ENCODE data around the gene EEF1AKMT3.

Gene EEF1AKMT3

DNA sequence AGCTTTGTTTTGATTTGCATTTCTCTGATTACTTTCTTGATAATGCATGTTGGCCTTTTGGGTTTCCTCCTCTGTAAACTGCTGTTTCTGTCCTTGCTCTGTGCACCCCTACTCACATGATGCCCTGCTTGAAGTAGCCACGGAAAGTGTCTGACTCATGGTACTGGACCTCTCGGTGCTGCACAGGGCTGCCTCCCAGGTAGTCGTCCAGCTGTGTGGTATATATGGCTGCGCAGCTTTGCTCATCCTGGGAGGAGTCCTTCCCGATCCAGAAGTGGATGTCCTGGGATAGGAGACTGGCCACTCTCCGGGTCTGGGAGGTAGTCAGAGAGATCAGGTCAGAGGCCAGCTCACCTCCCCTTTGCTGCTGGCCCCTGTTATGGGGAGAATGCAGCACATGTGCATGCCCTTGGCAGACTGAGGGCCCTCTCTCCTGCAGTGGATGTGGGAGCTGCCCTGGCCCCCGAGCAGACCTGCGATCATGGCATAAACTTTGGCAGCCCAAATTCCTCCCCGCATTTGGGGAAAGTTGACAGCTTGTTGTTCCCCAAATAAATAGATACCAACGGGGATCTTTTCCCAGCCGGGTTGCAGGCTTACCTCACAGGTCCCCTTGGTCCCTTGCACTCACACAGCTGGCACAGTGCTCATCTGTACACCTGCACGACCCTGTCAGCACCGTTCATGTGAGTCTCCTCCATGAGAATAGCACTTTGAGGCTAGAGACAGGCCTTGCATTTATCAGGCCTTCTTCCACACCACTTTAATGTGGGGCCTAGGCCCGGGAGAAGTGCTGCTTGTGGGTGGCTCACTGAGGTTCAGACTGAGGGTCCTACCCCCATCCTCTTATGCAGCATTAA is 40.9 kb downstream of the EEF1AKMT3 start:
- Histone ChIP-seq H3K4me2 (ENCODE audit: low read length) (no peak overlapping the region), H3K4me3 (ENCODE audit: low read depth, low read length) (no peak overlapping the region), H3K27me3 (ENCODE audit: control insufficient read depth, insufficient read depth, low read length) (no peaks in the 10 kb centered on the region), H3K27ac (no peak overlapping the region), H3K9ac (no peak overlapping the region), H2AFZ (no peak overlapping the region), H3K9me3 (ENCODE audit: control insufficient read depth, low read length) (no peaks in the 10 kb centered on the region), H3K36me3 (ENCODE audit: control insufficient read depth, insufficient read depth, low read length) (no peaks in the 10 kb centered on the region), H3K4me1 (peaks cover 14% of the 10 kb centered on the region), H3K79me2 (peaks cover 13% of the 10 kb centered on the region)
- TF ChIP-seq, protein P1, sequence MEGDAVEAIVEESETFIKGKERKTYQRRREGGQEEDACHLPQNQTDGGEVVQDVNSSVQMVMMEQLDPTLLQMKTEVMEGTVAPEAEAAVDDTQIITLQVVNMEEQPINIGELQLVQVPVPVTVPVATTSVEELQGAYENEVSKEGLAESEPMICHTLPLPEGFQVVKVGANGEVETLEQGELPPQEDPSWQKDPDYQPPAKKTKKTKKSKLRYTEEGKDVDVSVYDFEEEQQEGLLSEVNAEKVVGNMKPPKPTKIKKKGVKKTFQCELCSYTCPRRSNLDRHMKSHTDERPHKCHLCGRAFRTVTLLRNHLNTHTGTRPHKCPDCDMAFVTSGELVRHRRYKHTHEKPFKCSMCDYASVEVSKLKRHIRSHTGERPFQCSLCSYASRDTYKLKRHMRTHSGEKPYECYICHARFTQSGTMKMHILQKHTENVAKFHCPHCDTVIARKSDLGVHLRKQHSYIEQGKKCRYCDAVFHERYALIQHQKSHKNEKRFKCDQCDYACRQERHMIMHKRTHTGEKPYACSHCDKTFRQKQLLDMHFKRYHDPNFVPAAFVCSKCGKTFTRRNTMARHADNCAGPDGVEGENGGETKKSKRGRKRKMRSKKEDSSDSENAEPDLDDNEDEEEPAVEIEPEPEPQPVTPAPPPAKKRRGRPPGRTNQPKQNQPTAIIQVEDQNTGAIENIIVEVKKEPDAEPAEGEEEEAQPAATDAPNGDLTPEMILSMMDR (IDR thresholded peaks at IDR 0.05) = no peak

DNA sequence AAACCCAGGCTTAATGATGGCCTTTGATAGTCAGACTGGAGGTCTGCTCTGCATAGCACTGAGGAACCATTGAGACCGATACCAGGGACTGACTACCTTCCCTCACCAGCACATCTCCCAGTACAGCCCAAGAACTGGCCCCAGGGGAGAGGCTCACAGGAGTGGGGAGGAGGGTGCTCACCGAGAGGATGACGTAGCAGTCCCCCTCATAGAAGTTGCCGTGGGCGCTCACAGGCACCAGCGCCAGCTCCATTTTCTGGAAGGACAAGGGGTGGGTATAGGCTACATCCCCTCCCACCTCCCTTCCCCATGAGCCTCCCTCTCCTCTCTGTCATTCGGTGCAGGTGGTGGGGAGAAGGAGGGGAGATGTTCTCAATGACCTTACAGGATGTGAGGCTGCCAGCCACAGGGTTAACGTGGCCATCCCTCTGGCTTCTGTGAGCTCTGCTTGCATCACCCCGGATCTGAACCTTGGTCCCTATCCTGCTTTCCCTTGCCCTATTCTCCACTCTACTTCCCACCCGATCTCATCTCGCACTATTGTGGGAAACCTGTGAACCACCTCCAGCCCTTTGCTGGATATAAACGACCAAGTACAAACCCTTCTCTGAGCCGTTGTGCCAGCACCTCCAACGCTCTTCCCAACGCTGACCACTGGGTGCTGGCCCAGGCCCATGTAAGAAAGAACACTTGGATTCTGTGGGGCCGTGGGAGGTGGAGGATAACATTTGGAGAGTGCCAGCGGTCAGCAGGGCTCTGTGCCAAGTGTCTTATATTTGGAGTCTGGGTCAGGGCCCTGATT is 41.8 kb downstream of the EEF1AKMT3 start:
- H2AFZ ChIP-seq = no peak overlapping the region
- no peak overlapping the region for H3K4me3 ChIP-seq (ENCODE audit: low read depth, low read length)
- H3K27me3 ChIP-seq (ENCODE audit: control insufficient read depth, insufficient read depth, low read length) = no peaks in the 10 kb centered on the region
- peaks cover 14% of the 10 kb centered on the region for H3K4me1 ChIP-seq
- no peak overlapping the region for H3K9ac ChIP-seq
- TF ChIP-seq, protein P1 (IDR thresholded peaks at IDR 0.05) = no peak
- no peak overlapping the region for H3K4me2 ChIP-seq (ENCODE audit: low read length)
- no peak overlapping the region for H3K27ac ChIP-seq
- peaks cover 9% of the 10 kb centered on the region for H3K79me2 ChIP-seq
- no peaks in the 10 kb centered on the region for H3K9me3 ChIP-seq (ENCODE audit: control insufficient read depth, low read length)
- H3K36me3 ChIP-seq (ENCODE audit: control insufficient read depth, insufficient read depth, low read length) = no peaks in the 10 kb centered on the region

DNA sequence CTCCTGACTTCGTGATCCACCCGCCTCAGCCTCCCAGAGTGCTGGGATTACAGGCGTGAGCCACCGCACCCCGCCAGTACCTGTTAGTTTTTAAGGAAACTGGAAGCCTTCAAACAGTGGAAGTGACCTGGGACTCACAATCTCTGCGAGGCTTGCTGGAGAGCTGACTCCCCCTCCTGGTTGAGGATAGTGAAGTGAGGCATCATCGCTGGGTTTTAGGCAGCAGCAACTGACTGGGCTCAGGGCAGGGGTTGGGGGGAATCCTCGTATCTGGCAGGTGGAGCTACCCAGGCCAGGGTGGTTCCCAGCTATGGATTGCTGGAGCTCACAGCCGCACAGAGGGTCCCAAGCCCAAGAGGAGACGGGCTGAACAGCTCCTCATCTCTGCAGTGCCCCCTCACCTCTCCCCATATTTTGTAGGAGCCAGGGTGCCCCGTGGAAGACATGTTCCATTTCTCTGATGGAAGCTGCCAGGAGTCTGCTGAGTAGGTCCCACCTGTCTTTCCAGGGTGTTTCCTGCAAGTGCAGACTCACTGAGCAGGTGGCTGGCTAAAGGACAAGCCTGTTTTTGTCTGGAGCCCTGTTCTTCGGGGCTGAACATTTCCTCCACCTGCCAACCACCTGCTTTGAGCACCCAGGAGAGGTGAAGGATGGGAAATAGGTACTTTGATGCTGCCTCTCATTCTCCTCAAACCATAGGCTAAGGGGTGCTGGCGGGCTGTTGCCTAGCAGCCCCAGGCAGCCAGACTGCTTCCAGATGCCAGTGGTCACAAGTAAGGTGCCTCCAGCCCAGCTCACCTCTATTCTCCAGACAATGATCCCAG is 43.0 kb downstream of the EEF1AKMT3 start:
- Histone ChIP-seq H3K9ac (no peak overlapping the region), H3K9me3 (ENCODE audit: control insufficient read depth, low read length) (no peaks in the 10 kb centered on the region)

DNA sequence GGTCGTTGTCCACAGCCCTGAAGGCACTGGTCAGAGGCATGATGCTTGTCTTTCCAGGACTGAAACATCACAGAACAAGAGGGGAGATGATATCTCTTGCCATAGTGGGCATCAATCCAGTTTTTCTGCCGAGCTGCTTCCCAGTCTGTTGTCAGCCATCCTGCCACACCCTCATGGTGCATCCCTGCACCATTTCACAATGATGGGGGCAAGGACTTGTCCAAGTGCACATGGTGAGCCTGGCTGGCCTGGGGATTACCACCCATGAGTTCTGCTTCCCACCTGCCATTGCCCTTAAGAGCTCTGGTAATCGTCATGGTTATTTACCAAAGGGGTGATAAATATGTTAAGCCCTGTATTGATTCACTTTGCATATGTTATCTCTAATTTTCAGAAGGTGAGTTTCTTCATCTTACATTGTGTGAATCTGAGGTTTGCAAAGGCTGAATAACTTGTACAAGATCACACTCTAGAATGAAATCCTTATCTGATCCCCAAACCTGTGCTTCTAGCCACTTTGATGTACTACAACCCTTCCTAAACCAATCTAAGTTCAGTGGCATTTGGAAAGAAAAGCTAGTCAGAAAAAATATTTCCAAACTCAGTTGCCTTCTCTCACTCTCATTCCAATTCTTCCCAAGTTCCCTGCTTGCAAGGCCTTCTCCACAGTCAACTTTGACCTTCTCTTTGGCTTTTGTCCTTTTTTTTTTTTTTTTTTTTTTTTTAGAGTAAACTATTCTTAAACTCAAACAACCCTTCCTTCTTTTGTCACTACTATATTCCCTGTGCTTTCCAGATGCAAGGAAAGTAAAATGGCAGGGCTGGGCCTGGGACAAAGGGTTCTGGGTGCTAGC is 43.8 kb downstream of the EEF1AKMT3 start:
- Histone ChIP-seq H3K27me3 (ENCODE audit: control insufficient read depth, insufficient read depth, low read length) (no peaks in the 10 kb centered on the region), H3K36me3 (ENCODE audit: control insufficient read depth, insufficient read depth, low read length) (no peaks in the 10 kb centered on the region), H3K4me1 (peaks cover 14% of the 10 kb centered on the region), H3K79me2 (peaks cover 9% of the 10 kb centered on the region), H3K4me3 (ENCODE audit: low read depth, low read length) (no peak overlapping the region), H3K9me3 (ENCODE audit: control insufficient read depth, low read length) (no peaks in the 10 kb centered on the region), H3K4me2 (ENCODE audit: low read length) (no peak overlapping the region), H2AFZ (no peak overlapping the region), H3K9ac (no peak overlapping the region), H3K27ac (no peak overlapping the region)
- TF ChIP-seq, protein P1 (IDR thresholded peaks at IDR 0.05) = no peak

More for the DNA sequence above, 43.0 kb downstream of the EEF1AKMT3 start:
- Histone ChIP-seq H3K4me2 (ENCODE audit: low read length) (no peak overlapping the region), H3K4me1 (peaks cover 14% of the 10 kb centered on the region), H2AFZ (no peak overlapping the region), H3K27ac (no peak overlapping the region), H3K4me3 (ENCODE audit: low read depth, low read length) (no peak overlapping the region), H3K27me3 (ENCODE audit: control insufficient read depth, insufficient read depth, low read length) (no peaks in the 10 kb centered on the region), H3K36me3 (ENCODE audit: control insufficient read depth, insufficient read depth, low read length) (no peaks in the 10 kb centered on the region), H3K79me2 (peaks cover 9% of the 10 kb centered on the region)
- TF ChIP-seq, protein P1 (IDR thresholded peaks at IDR 0.05) = no peak

All from parathyroid adenoma (tissue), 2 donors.